ENCODE data around the gene ELK4.

GRCh38 chr1:205600085-205600484, 31.7 kb downstream of the ELK4 start:
- TF ChIP-seq POLR2A (IDR thresholded peaks at IDR 0.05) (no peak), CTCF (IDR thresholded peaks at IDR 0.05) (no peak)

Measured in ovary (tissue), 3 donors.